Embryonic facial prominence (tissue), 1 donor: ENCODE data around the gene PUSL1.

Source experiments
- DNase-seq: peaks from one replicate; pipeline ENCODE4 v3.0.0-alpha.2; 2016; ENCODE audit errors: extremely low spot score

PUSL1 gene

DNA sequence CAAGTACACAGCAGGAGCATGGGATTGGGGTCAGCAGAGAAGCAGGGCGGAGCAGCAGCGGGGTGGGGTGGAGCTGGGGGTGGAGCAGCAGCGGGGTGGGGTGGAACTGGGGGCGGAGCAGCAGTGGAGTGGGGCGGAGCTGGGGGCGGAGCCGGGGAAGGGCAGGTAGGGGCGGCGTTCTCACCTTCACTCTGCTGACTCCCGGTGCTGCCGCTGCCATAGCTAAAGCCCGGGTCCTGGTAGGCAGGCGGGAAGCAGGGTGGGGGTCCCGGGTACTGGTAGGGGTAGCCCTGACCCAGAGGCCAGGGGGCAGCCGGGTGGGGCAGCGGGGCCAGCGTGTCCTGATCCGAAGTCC is 29.4 kb downstream of the PUSL1 start:
- DNase-seq: no peak

DNA sequence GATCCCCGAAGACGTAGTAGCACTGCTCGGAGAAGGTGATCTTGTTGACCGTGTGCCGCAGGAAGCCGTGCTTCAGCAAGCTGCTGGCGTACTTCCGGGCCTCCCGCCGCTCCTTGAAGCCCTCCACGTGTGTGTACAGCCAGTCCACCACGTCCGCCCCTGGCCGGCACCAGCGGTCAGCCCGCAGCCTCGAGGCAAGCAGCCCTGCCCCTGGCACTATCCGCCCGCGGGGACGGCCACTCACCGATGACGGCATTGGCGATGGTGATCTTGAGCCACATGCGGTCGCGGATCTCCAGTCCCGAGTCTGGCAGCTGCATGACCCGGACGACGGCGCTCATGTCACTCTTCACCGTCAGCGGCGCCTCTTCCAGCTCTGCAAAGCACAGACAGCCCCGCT is 29.9 kb downstream of the PUSL1 start:
- no peak for DNase-seq

GRCh38 chr1:1340185-1340584 is 31.8 kb downstream of the PUSL1 start:
- no peak for DNase-seq

- DNase-seq: no peak
Observed at GRCh38 chr1:1340791-1341548, 32.6 kb downstream of the PUSL1 start.

DNA sequence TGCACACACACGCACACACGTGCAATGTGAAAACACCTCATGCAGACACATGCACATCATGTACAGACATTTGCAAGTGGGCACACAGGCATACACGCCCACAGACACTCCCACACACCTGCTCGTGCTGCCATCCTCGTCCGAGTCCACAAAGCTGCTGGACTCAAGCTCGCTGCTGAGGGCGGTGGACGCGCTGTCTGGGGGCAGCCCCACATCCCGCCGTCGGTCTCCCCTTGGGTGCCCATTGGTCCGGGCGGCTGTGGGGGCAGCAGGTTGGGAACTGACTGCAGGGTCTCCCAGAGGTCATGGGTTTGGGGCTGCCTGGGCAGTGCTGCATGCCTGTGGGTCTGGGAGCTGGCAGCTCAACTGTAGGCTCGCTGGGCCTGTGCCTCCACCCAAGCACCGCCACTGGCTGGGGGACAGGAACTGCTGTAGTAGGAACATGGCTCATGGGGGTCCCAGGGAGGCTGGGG is 33.2 kb downstream of the PUSL1 start:
- no peak for DNase-seq

DNA sequence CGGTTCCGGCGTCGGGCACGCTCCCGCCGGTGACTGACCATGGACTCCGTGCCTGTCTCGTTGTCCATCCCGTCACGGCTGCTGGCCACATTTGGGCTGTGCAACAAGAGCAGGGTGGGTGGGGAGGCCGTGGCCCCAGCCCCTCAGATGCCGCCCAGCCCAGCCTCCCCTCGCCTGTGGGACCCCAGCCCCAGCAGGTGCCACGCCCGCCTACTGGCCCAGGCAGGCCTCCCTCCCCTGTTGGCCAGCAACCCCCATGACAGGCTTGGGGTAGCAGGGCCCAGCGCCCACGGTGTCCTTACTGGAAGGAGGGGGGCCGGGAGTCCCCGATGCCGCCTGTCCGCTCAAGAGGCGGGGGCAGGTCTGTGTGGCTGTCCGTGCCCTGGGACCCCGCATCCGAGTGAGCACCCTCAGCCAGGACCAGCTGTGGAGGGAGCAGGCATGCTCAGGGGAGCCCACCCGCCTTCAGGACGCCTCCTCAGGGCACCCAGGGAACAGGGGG is 33.7 kb downstream of the PUSL1 start:
- DNase-seq: no peak

DNA sequence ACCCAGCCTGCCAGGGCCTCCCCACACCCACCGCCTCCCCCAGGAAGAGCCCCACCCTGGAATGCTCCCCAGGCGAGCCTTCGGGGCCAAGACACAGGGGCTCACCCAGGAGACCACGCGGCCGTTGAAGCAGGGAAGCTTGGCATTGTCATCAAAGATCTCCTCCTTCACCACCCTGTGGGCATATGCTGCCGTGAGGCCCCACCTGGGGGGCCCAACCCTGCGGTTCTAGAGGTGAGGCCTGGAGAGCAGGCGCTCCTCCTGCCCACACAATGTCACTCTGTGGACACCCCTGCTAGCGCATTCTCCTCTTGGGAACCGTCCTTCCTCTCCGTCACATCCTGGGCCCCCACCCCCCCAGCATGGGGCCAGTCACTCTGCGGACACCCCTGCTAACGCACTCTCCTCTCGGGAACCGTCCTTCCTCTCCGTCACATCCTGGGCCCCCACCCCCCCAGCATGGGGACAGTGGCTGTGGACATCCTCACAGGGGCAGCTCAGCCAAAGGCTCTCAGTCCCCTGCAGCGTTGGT is 34.3 kb downstream of the PUSL1 start:
- no peak for DNase-seq

DNA sequence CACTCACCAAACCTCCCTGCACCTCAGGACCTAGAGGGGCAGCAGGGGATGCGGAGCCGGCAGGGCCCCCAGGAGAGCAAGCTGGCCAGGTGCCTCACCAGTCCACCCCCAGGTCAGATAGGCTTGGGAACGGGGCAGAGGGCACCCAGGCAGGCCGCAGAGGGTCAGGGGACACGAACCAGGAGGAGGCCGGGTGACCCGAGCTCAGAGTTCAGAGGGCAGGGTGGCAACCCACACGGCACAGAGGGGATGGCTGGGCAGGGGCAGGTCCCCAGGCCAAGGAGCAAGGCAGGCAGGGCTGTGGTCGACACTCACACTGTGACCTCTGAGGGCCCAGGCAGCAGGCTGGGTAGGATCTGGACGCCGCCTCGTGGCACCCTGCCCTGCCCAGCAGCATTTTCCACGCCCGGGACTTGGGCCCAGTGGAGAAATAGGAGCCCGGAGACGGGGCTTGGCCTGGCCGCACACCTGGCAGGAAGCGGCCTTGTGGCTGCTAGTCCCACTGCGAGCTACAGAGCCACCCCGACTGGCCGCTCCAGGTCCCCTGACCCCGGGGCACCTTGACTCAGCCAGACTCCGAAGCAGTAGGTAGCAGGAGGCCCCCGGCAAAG is 35.5 kb downstream of the PUSL1 start:
- DNase-seq: no peak

DNA sequence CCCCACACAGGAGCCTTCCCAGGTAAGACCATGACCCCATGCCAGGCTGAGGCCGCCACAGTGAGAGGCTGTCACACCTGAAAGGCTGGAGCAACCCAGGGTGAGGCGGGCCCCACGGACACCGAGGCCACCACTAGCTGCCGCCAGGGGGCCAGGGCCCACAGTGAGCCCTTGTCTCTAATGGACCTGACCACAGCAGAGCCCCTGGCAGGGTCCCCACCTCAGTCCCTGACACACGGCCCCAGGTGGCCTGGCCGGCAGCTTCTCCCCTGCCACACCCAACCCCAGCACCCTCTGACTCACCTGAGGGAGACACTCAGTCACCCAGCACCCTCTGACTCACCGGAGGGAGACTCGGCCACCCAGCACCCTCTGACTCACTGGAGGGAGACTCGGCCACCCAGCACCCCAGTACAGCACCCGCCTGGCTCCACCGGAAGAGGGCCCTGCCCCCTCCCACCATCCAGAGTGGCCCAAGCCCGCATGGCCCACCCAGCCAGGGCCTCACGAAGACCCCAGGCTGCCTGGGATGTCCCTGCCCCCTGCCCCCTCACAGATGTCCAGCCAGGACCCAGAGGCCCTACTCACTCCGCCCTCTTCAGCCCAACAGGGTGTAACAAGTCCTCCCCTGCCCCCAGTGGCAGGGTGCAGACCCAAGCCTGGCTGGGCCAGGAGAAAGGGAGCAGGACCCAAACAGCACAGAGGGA is 36.4 kb downstream of the PUSL1 start:
- DNase-seq: no peak

DNA sequence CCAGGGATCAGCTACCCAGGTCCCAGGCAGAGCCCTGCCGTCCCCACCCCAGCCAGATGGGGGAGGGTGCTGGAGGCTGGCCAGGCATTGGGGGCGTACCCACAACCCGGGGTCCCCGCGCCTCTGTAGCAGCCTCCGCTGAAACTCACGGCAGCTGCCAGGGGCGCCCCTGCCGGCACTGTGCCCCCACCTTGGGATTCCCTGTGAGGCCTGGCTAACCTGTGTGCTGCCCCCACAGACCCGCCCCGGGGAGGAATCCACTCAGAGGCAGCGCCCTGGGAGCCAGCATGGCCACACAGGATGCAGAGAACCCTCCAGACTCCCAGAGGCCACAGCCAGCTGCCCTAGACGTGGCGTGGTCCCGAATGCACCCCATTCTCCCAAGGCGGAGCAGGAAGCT is 37.0 kb downstream of the PUSL1 start:
- DNase-seq: no peak

DNA sequence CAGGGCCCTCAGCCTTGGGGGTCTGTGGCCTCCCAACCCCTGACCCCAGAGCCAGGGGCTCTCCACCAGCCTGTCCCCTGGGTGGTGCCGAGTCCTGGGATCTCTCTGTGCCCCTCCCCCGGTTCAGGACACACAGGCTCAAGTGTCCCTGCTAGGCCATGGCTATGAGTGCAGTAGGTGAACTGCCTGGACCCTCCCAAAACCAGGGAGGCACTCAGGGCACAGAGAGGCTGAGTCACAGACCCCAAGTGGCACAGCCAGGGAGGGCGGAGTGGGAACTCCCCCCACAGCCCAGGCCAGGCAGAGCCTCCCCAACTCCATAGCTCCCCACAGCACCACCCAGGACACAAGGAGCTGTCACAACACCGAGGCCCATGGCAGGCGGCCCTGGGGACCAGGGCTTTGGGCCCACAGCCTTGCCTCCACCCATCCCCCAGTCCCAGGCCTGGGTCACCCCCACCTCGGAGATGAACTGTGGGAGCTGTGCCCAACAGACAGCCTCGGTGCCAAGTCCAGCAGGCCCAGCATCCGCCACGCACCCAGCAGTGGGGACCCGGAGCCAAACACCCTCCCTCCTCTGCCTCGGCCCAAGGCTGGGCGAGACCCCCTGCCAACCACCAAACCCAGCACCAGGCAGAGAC is 37.6 kb downstream of the PUSL1 start:
- no peak for DNase-seq

DNA sequence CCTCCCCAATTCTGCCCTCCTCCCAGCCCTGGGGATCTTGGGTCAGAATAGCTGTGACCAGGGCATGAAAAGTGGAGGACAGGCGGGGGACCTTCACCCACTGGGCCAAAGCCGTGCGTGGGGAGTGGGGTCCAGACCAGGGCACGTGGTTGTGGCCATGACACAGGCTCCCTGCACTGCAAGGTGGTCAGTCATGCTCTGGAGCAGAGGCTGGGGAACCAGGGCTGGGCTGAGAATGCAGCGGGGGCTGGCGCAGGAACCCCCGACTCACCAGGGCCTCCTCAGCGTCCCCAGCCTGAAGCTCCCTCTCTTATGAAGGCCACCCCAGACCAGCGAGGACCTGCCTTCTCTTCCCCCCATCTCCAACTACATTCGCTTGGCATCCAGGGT is 38.1 kb downstream of the PUSL1 start:
- no peak for DNase-seq

DNA sequence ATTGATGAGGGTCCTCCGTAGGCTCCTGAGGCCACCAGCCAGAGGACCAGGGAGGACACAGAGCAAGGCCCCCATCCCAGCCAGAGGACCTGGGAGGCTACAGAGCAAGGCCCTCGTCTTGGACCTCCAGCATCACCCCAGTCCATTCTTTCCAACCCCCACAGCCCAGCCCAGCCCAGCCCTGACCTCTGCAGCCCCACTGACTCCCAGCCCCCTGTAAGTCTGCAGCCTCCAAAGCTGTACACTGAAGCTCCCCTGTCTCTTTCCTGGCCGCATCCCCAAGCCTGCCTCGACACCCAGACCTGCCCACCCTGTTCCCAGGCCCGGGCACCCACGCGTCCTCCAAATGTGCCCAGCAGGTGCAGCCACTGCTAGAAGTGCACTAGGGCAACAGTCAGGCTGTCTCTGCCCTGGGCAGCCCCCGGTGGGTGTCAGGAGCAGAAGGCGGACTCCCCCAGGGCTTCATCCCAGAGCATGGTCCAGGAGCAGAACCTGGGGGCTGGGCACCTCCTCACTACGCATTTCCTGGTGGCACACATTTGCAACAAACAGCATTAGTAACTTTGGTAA is 38.7 kb downstream of the PUSL1 start:
- no peak for DNase-seq

DNA sequence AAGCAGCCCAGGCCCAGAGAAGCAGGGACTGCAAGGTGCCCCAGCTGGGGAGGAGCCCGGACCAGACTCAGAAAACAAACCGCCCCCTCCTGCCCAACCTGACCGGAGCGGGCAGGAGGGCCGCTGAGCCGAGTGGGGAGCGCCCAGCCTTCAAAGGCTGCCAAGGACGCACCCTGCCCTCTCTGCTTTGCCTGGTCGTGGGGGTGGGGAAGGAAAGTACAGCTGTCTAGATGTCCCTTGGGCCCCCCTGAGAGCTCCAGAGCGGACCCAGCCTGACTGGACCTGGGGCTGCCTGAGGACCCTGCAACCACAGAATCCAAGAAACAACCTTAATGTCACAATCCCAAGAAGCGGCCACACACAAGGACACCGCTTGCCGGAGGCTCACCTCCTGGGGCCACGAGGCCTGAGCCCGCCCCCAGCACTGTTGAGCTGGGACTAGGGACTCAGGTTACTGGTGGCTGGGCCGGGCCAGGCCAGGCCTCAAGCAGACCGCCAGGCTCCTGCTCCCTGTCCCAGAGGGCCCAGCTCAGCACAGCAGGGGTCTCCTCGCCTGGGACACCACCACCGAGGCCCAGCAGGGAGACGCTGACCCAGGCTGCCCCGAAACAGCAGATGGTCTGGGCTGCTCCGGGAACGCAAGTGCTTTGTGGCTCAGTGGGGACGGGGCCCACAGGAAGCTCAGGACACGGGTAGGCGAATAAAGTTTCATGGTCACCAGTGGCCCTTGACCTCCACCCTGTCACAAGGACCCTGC is 39.4 kb downstream of the PUSL1 start:
- no peak for DNase-seq

DNA sequence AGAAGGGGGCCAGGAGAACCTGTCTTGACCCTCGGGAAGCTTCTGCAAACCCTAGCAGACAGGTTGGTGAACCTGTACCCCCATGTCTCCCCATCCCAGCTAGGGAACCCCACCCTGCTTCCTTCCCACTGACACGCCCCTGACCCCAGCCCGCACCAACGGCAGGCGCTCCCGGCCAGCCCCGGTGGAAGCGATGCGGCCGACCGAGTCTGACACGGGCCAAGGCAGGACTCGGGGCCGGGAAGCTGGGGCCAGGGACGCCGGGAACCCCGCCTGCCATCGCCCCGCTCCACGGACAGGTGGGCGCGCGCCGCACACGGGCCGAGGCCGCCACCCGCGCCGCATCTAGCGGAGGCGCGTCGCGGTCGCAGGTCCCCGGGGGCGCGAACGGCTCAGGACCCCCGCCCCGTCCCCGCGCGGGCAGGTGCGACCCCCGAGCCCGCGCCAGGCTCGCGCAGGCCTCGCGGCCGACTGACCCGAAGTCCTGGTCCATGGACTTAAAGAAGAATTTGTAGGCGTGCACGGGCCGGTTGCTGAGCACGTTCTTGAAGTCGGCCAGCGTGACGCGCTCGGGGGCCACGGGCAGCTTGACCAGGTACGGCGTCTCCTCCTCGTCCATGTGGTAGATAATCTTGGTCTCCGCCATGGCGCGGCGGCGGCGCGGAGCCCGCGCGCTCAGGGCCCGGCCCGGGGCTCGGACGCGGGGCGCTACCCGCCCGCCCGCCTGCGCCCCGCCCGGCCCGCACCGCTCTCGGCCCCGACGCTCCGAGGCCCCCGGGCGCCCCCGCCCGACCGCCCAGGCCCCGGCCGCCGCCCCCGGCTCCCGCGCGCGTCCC is 40.2 kb downstream of the PUSL1 start:
- DNase-seq: no peak

- DNase-seq: no peak
Observed at GRCh38 chr1:1349256-1350012, 41.0 kb downstream of the PUSL1 start, which contains the start of gene DVL1. TSS of gene DVL1 (minus strand) at chr1:1349418. CDS start at chr1:1349065, 353 bp downstream.

DNA sequence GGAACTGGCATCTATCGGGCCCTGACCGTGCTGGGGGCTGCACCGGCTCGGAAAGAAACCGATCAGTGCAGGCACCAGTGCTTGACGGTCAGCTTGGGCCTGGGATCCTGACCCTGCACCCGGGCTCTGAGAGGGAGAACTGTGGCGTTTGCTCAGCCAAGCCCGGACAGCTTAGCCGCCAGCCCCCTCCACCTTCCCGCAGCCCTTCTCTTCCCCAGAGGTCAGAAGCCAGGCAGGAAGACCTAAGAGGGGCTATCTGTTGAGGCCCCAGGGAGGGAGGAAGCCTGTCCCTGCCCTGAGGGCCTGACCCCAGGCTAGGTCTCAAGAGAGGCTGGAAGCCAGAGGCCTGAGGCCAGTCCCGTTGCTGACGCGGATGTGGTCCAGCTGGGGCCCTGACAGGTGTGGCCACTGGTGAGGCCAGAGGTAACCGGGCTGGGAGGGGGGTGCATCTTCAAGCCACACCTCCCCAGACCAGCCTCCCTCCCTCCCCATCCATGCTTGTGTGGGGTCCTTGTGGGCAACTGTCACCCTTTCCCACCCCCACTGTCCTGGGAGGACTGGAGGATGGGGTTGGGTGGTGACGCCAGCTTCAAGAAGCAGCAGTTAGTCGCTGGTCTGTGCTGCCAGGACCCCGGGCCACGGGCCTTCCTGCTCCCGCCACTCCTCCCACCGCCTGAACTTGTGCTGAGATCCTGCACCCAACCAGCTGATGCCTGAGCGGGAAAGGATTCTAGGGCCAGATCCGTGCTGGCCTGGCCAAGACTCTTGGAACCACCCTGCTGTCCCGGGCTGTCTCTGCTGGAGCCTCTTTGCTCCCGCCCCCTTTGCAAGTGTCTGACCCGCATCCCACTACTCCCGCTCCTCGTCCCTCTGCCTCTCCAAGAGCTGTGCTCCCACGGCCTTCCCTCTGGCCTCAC is 43.4 kb downstream of the PUSL1 start:
- DNase-seq: no peak

DNA sequence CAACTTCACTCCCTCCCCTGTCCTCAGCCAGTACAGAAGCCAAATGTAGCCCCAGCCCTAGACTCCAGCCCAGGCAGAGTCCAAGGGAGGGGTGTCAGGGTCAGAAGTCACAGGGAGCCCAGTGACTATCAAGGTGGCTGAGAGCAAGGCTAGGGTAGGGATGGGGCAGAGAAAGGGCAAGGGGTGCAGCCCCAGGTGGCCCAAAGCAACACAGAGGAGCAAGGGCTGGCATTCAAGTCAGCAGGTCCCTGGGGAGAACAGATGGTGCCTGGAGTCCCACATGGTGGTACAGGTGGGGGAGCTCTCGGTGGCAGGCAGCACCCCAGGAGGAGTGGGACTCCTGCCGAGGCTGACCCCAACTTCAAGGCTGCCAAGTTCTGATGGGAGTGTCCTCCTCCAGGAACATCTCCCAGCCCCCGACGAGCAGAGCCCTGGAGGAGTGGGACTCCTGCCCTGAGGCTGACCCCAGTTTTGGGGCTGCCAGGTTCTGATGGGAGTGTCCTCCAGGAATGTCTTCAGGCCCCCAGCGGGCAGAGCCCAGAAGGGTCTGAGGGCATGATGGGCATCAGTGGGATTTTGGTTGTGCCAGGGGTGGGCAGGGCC is 44.5 kb downstream of the PUSL1 start:
- no peak for DNase-seq
